VCaP (cell line): ENCODE data around the gene RNU5D-1.
A peak's percentile ranks its signal among the peaks of the same experiment; 100 is the strongest.

Experiments used
- H3K27ac ChIP-seq: fragments of 450-650 bp; 2 replicates; pipeline ENCODE4 v1.5.1; 2017
- TF ChIP-seq, protein P1 (sequence below): fragments of 450-650 bp; conservative IDR thresholded peaks from 2 replicates; pipeline ENCODE4 v1.5.1; 2017; ENCODE audit warnings: mild to moderate bottlenecking, moderate library complexity

The RNU5D-1 gene

GRCh38 chr1:44717653-44718052, 13.3 kb downstream of the RNU5D-1 start:
- TF ChIP-seq, protein P1, sequence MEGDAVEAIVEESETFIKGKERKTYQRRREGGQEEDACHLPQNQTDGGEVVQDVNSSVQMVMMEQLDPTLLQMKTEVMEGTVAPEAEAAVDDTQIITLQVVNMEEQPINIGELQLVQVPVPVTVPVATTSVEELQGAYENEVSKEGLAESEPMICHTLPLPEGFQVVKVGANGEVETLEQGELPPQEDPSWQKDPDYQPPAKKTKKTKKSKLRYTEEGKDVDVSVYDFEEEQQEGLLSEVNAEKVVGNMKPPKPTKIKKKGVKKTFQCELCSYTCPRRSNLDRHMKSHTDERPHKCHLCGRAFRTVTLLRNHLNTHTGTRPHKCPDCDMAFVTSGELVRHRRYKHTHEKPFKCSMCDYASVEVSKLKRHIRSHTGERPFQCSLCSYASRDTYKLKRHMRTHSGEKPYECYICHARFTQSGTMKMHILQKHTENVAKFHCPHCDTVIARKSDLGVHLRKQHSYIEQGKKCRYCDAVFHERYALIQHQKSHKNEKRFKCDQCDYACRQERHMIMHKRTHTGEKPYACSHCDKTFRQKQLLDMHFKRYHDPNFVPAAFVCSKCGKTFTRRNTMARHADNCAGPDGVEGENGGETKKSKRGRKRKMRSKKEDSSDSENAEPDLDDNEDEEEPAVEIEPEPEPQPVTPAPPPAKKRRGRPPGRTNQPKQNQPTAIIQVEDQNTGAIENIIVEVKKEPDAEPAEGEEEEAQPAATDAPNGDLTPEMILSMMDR, result no peak
- H3K27ac ChIP-seq, result no peak overlapping the region

DNA sequence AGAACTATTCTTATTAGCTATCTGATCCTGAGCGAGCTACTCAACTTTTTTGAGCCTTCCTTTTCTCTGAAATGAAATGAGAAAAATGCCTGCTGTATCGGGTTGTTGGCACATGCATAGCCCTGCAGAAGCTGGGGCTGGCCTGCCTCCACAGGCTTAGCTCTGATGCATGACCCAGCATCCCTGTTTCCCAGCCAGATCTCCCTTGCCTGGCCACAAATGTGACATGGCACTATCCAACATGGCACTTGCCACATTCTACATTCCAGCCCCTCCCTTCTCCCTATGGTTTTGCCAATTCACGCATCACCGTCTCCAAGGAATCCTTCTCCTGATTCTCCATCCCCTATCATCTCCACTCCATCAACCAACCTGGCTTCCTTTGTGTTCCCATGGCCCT, 13.8 kb downstream of the RNU5D-1 start:
- no peak overlapping the region for H3K27ac ChIP-seq
- TF ChIP-seq, protein P1, result no peak

DNA sequence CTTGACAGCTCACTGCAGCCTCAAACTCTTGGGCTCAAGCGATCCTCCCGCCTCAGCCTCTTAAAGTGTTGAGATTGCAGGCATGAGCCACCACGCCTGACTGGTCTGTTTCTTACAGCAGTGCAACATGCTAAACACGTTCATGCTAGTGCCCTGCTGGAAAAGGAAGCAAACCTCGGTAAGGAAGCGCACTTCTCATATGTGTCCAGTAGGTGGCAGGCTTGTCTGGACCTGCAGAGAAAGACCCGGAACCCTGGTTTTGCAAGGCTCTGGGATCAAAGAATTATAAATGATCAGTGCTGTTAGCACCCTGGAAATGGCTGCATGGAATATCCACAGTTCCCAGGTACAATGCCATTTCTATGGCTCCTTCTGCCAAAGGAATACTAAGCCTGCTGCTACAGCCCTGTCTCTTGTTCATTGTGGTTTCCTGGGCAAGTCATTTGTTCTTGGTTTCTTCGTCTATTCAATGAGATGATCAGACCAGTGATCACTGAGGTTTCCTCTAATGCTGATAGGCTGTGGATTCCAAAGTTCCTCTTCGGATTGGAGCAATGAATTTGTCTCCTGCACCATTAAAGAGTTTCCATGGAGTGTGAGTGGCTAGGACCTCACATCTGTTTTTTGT, 15.9 kb downstream of the RNU5D-1 start:
- no peak overlapping the region for H3K27ac ChIP-seq
- TF ChIP-seq, protein P1, result peak; percentile 93

DNA sequence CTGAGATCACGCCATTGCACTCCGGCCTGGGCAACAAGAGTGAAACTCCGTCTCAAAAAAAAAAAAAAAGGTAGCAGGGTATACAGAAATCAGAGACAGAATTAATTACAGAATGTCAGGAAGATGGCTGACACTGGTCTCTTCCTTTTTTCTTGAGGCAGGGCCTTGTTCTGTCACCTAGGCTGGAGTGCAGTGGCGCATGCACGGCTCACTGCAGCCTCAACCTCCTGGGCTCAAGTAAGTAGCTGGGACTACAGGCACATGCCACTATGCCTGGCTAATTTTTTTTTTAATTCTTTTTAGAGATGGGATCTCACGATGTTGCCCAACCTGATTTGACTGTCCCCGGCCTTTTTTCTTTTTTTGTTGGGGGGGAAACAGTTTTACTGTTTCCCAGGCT, 16.4 kb downstream of the RNU5D-1 start:
- no peak overlapping the region for H3K27ac ChIP-seq
- TF ChIP-seq, protein P1, result no peak

- no peak overlapping the region for H3K27ac ChIP-seq
- TF ChIP-seq, protein P1, result no peak
Measured at GRCh38 chr1:44713321-44713781, 17.6 kb downstream of the RNU5D-1 start.

- no peak overlapping the region for H3K27ac ChIP-seq
- TF ChIP-seq, protein P1, result no peak
Measured at GRCh38 chr1:44707959-44708831, 22.8 kb downstream of the RNU5D-1 start.

DNA sequence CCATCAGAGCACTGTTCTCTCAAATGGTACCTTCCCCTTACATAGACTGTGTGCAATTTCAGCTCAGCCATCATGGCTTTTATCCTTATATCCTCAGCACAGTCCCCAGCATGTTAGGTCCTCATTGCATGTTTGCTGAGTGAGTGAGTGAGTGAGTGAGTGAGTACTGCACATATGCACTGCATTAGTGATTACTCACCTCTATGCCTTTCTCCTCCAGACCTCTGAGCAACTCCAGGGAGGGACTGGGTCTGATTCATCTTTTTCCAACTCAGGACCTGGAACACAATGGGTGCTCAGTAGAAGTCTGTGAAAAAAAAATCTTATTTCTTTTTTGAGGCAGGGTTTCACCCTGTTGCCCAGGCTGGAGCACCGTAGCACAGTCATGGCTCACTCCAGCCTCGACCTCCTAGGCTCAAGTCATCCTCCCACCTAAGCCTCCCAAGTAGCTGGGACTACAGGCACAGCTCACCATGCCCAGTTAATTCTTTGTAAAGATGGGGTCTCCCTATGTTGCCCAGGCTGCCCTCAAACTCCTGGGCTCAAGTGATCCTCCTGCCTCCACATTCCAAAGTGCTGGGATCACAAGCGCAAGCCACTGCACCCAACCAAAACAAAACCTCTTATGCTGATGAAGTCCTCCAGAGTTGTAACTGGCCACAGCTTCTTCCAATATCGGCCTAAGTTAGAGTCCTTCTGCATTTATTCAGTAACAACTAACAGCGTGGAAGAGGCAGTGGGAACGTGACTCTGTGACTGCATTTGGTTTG, 23.7 kb downstream of the RNU5D-1 start:
- no peak overlapping the region for H3K27ac ChIP-seq
- TF ChIP-seq, protein P1, result no peak
